Measurements from ENCODE around the gene SMC1B.
"Not testable (repeated sequence)": the region's sequence is repeated elsewhere in the genome, so short reads cannot be mapped to it uniquely, and the experiment has no call there.

SMC1B gene

DNA sequence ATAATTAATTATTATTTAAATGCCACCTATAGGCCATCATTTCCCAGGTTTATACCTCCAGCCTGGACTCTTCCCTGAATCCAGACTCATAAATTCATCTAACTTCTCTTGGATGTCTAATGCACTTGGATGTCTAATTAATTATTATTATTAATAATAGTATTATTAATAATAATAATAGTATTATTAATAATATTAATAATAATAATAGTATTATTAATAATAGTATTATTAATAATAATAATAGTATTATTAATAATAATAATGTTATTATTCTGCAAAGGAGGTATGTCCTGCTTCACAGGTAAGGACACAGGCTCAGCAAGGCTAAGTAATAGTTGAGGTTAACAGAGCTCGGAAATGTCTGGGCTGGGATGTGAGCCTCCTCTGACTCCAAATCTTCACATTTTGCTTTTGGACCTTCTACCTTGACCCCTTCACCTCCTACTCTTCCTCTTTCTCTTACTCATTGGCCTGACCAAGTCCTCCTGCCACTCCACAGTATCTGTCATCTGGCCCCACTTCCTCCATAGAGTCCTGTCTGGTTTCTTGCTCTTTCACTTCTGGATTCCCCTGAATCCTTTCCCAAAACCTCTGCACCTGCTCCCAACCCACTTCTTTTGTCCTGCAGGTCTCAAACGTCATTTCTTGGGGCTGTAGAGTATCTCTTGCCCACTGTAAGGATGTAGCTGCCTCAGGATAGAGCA is 8.1 kb upstream of the SMC1B start:
- DNase-seq: peak; percentile 28

DNA sequence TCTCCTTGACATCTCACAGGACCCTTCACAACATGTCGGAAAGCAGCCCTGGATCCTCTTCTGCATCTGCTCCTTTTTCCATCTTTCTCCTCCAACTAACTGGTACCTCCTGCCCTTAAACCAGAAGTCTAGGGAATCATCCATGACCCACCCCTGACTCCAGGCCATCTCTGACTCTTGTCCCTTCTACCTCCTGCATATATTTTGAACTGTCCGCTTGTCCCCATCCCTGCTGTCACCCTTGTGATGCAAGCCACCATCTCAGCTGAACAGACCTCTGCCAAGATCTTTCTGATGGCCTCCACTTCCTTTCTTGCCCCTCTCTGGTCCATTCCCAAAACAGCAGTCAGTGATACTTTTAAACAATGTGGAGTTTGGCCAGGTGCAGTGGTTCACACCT is 7.1 kb upstream of the SMC1B start:
- peak; percentile 10 for DNase-seq

- DNase-seq: no peak
Measured at GRCh38 chr22:45420011-45420410, 6.6 kb upstream of the SMC1B start.

DNA sequence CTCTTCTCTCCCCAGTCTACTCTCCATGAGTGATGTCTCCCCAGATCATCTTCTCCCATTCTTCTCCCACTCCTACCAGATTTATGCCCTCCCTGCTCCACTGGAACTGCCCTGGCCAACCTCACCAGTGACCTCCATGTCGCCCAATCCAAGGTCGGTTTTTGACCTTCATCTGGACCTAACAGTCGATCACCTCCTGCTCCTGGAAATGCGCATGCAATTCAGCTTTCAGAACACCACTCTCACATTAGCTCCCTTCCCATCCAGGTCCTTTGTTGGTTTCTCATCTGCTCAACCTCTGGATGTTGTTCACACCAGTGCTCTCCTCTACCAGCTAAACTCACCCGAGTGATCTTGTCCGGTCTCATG is 5.4 kb upstream of the SMC1B start:
- no peak for DNase-seq

- DNase-seq: no peak
Measured at GRCh38 chr22:45418056-45418769, 4.8 kb upstream of the SMC1B start.

DNA sequence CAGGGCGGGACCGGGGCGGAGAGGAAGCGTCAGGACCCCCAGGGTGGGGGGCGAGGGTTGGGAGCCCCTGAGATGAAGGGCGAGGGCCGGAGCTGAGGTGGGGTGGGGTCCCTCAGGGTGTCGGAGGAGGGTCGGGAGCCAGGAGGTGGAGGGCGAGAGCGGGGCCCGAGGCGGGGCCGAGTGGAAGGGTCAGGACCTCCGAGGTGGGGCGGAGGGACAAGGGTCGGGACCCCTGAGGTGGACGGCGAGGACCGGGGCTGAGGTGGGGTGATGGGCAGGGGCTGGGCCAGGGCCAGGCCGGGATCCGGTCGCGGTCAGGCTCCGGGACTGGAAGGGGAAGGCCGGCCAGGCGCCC is 409 bp downstream of the SMC1B start:
- no peak for DNase-seq

GRCh38 chr22:45407793-45408192 is 5.6 kb downstream of the SMC1B start:
- DNase-seq: no peak

DNA sequence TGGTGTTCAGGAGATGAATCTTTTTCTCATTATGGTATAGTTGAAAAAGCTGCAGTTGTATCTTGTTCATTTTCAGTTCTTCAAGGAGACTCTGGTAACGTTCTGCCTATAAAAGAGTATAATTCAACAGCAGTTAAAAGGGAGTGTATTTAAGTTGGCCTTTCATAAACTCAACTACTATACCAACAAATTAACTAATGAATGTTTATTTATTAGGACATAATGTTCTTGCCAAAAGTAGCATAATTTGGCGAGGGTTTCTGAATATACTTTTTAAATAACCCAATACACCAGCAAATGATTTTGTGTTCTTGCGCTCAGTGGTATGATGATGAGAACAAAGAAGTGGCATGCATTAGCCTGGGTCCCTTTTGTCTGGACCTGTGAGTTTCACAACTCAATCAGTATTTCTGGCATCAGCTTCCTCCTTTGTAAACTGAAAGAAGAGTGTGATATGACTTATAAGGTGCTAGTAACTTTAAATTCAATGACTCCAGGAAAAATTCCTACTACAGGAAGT is 10.9 kb downstream of the SMC1B start:
- no peak for DNase-seq

DNA sequence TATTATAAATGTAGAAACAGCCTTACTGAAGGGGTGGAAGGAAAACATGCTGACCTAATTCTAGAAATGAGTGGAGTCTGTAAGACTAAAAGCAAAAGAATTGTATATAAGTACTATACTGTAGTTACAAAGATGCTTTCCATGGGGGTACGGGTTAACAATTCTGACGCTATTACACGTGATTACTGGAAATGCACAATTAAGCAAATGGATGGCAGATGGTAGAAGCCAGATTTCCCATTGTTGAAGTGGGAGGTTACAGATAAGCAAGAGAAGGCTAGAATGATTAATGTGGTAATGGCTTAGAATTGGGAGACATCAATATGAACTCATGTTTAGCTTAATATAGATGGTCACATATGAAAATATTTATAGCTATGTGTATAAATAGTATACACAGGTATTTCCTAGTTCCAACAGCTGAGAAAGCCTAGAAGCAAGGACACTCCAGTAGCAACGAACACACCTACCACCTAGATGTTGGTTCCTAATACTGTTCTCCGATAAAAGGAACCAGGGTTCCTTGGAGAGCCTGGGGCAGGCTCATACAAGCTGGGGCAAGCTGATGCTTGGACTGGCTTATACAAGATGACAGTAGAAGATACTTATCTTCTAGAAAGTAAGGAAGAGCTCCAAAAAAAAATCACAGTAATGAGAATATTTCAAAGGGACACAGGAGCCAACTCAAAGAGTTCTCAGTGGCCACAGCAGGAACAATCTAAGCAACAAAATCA is 13.5 kb downstream of the SMC1B start:
- no peak for DNase-seq

- DNase-seq: no peak
Measured at GRCh38 chr22:45398214-45398613, 15.2 kb downstream of the SMC1B start.

DNA sequence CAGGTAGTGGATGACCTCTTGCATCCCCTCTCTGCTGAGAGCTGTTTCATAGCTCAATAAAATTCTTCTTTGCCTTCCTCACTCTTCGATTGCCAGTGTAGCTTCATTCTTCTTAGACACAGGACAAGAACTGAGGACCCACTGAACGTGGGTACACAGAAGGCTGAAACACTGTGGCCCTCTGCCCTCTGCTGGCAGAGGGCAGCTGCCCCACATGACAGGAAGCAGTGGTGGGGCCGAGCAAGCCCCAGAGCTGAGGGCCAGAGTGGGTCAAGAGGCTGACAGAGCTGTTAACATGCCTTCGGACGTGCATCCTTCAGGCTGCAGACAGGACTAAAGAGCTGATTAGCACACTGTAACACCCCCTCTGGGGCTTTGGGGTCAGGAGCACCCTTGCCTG is 15.6 kb downstream of the SMC1B start:
- DNase-seq: peak; percentile 55

DNA sequence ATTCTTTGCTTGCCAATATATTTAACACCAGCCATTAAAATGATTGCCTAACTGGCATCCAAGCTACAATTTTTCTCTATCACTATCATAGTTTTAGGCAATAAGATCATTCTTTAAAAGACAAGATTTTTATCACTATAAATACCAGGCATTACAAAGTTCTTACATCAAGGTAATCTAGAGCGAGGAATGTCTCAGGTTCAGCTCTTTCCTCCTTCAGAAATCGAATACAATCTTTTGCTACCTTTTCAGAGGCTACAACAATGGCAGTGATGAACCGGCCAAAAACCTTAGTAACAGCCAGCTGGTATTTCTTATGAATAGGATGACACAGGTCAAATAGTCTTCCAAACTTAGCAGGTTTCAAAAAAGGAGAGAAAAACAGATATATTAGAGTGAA is 23.9 kb downstream of the SMC1B start:
- no peak for DNase-seq

DNA sequence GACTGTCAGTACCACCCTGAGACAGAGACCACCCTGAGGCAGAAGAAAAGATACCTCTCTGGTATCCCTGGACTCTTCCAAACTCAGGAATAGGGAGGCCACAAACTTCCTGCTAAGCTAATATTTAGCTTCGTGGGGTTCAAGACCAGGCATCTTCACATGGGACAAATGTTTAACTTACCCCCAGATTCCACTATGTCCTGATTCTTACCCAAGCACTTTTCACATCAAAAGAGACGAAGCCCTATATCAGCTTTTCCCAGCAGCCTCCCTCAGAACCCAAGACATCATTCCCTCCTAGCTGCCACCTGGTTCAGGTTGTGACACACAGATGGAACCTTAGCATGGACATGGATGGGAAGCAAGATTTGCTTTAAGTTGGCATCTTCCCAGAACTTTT is 32.1 kb downstream of the SMC1B start:
- DNase-seq: no peak

DNA sequence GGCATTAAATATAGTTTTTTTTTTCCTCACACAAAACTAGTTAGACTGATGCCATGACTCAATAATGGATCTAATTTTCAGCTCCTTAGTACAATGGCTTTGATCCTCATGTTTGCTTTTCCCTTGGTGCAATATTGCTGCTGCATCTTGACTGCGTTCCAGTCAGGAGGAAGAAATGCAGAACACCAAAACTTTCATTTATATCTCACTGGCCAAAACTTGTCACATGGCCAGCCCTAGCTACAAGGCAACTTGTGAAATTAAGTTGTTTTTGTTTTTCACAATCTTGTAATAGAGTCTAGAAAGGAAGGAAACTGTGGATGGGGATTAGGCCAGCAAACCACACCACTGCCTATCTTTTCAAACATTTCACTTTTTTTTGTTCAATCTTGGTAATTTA is 36.7 kb downstream of the SMC1B start:
- no peak for DNase-seq

- DNase-seq: no peak
Measured at GRCh38 chr22:45376009-45376408, 37.4 kb downstream of the SMC1B start.

- DNase-seq: not testable (repeated sequence)
Measured at GRCh38 chr22:45373592-45373991, 39.8 kb downstream of the SMC1B start.

GRCh38 chr22:45366713-45367112 is 46.7 kb downstream of the SMC1B start:
- DNase-seq: no peak

GRCh38 chr22:45359627-45360026 is 53.8 kb downstream of the SMC1B start:
- DNase-seq: no peak

GRCh38 chr22:45358127-45358526 is 55.3 kb downstream of the SMC1B start:
- no peak for DNase-seq

GRCh38 chr22:45357490-45357889 is 55.9 kb downstream of the SMC1B start:
- DNase-seq: no peak

DNA sequence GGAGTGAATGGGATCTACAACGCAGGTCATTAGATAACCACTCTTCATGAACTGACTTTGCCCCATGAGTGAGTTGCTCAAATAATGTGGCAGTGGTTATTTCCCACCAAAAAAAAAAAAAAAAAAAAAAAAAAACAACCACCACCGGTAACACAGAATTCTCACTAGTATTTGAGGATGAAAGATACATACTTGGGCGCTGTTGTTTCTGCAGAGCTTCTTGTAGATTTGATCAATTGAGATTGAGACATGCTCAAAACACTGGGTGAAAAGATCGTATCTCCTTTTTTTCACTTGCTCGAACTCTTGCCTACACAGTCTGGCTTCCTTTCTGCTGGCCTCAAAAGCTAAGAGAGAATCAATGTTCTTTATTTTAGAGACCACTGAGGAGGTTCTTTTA is 59.6 kb downstream of the SMC1B start:
- no peak for DNase-seq

DNA sequence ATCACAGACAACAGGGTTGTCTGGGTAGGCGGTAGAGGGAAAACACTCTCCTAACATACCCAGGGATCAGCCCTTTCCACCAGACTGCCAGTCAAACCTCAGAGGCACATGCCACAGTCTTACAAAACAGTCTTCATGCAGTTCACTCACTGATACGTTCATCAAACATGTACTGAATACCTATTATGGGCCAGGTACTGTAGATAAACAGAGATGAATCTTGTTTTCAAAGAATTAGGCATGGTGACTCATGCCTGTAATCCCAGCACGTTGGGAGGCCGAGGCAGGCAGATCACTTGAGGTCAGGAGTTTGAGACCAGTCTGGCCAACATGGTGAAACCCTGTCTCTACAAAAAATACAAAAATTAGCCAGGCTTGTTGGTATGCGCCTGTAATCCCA is 60.6 kb downstream of the SMC1B start:
- DNase-seq: peak; percentile 58

DNA sequence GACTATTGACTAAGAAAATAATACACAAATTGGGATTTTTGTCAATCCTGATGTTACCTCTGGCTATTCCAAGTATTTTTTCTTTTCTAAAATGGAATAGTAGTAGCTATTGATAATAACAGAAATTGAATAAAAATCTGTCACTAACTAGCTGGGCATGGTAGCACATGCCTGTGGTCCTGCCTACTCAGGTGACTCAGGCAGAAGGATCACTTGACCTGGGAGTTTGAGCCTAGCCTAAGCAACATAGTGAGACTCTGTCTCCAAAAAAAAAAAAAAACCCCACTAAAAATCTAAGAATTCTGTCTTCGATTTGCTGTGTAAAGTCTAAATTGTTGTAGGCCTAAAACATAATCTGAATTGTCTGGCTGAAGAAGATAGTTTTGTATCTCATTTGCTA is 61.4 kb downstream of the SMC1B start:
- DNase-seq: no peak

DNA sequence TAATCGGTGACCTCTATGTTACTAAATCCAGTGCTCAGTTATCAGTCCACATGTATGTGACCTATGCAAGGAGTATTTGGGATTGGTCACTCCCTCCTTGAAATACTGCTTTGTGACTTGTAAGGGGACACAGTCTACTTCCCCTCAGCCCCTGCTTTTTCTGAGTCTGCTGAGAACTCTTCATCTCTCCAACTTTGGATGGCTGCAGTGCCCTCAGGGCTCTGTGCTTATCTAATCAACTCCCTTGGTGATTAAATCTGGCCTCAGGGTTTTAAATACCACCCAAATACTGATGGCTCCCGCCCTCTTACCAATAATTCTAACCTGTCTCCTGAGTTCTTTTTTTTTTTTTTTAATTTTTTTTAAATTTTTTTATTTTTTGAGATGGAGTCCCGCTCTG is 63.5 kb downstream of the SMC1B start:
- no peak for DNase-seq

Data from islet precursor cell (in vitro differentiated cells).